OCI-LY7 (cell line): ENCODE results near the gene GFY. TPM values are rescaled to one million over a fixed set of nuclear protein-coding genes. Genes with fewer than 3 reads are reported as not detected.

Experiments used
- BruUV-seq: library from RNA; stranded (reverse); fragments of 400-500 nt; replicated peaks from 2 replicates; lab custom pipeline; 2021; lab: Mats Ljungman, UMichigan
- CTCF ChIA-PET: fragments of 300-600 bp; sonication (Branson Sonifier 250); formaldehyde crosslinking; loops from one replicate; lab custom pipeline; 2022; ENCODE audit warnings: antibody characterized with exemption; ENCODE audit not compliant: unreplicated experiment; lab: Charles Lee
- POLR2A ChIA-PET: fragments of 300-600 bp; sonication (Branson Sonifier 250); formaldehyde crosslinking; loops from one replicate; lab custom pipeline; 2022; ENCODE audit warnings: antibody characterized with exemption; lab: Charles Lee
- DNase-seq: peaks from one replicate; pipeline ENCODE4 v3.0.0-alpha.2; 2015; ENCODE audit warnings: low spot score
- H2AFZ ChIP-seq: fragments of 200-600 bp; sonication (generic), shearing (Covaris generic); 2 replicates; pipeline ENCODE4 v1.6.1; 2014; ENCODE audit warnings: mild to moderate bottlenecking, antibody characterized with exemption, low read length, moderate library complexity
- H3K27ac ChIP-seq: fragments of 200-600 bp; sonication (generic); 2 replicates; pipeline ENCODE4 v1.5.1; 2014; ENCODE audit warnings: mixed run types, low read depth, mild to moderate bottlenecking, moderate library complexity, low read length, inconsistent platforms; ENCODE audit not compliant: poor library complexity, severe bottlenecking
- H3K36me3 ChIP-seq: fragments of 200-600 bp; sonication (generic); 2 replicates; pipeline ENCODE4 v1.6.1; 2014; ENCODE audit warnings: mild to moderate bottlenecking, antibody characterized with exemption, low read length, moderate library complexity, mixed read lengths; ENCODE audit not compliant: insufficient read depth
- H3K4me1 ChIP-seq: fragments of 200-600 bp; sonication (generic); 2 replicates; pipeline ENCODE4 v1.5.1; 2014; ENCODE audit warnings: mild to moderate bottlenecking, low read length; ENCODE audit not compliant: insufficient read depth, poor library complexity, severe bottlenecking
- H3K4me2 ChIP-seq: fragments of 200-600 bp; sonication (generic); 2 replicates; pipeline ENCODE4 v1.6.1; 2014; ENCODE audit warnings: mild to moderate bottlenecking, low read length
- H3K4me3 ChIP-seq: fragments of 200-600 bp; sonication (generic); 2 replicates; pipeline ENCODE4 v1.5.1; 2014; ENCODE audit warnings: mild to moderate bottlenecking, low read depth, low read length; ENCODE audit not compliant: poor library complexity, severe bottlenecking
- H3K79me2 ChIP-seq: fragments of 200-600 bp; sonication (generic); 2 replicates; pipeline ENCODE4 v1.6.1; 2016; ENCODE audit warnings: low read depth, mild to moderate bottlenecking, low read length, moderate library complexity, mixed read lengths; ENCODE audit not compliant: insufficient read depth
- H3K9me2 ChIP-seq: fragments of 200-600 bp; sonication (generic); 2 replicates; pipeline ENCODE4 v1.6.1; 2016; ENCODE audit warnings: mild to moderate bottlenecking, low read length, mixed read lengths; ENCODE audit not compliant: insufficient read depth
- H3K9me3 ChIP-seq: fragments of 200-600 bp; sonication (generic); 2 replicates; pipeline ENCODE4 v1.6.1; 2014; ENCODE audit warnings: mild to moderate bottlenecking, mixed run types, low read length, mixed read lengths
- H4K20me1 ChIP-seq: fragments of 200-600 bp; sonication (generic); 2 replicates; pipeline ENCODE4 v1.6.1; 2014; ENCODE audit warnings: mild to moderate bottlenecking, antibody characterized with exemption, low read length, moderate library complexity, mixed read lengths; ENCODE audit not compliant: insufficient read depth
- EZH2phosphoT487 ChIP-seq: fragments of 200-600 bp; sonication (generic); IDR thresholded peaks from 2 replicates; pipeline ENCODE4 v1.6.1; 2018; ENCODE audit warnings: low read depth, borderline replicate concordance, mild to moderate bottlenecking, mixed run types, antibody characterized with exemption, low read length, moderate library complexity, mixed read lengths
- intact Hi-C: fragments of 100-400 bp; cut with micrococcal nuclease; formaldehyde crosslinking; loops from one replicate; pipeline ENCODE4 v1.10.0; 2022; ENCODE audit not compliant: unreplicated experiment
- total RNA-seq, 2 experiments: library from RNA; depleted of rRNA in 1 of 2; stranded (reverse); fragments of >200 nt in 1 of 2; shearing (Covaris generic) in 1 of 2; gene quantifications; 2 replicates each; pipeline ENCODE4 v1.2.3, GENCODE V29; 2014 to 2022
- TF ChIP-seq, protein P1 (sequence below): fragments of 200-600 bp; sonication (generic); conservative IDR thresholded peaks from 2 replicates; pipeline ENCODE4 v1.5.1; 2014; ENCODE audit warnings: mild to moderate bottlenecking, antibody characterized with exemption, low read length, moderate library complexity, mixed read lengths

Gene GFY
- total RNA-seq, 2 experiments from 2014 or later = not detected

DNA sequence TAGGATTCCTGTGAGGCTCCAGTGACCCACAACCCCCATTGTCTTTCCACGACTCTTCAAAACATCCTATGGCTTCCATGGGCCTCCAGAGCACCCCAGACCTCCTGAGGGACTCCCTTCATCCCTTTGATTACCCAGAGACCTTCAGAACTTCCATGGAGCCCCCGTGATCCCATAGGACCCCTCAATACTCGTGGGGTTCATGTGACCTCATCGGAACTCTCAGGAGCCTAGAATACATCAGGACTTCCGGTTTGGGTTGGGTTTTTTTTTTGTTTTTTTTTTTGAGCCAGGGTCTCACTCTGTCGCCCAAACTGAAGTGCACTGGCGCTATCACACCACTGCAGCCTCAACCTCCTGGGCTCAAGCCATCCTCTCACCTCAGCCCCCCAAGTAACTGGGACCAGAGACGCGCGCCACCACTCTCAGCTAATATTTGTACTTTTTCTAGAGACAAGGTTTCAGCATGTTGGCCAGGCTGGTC lies 28.6 kb downstream of the GFY start:
- peak overlapping the region; percentile 92 for H3K27ac ChIP-seq
- peaks cover 44% of the 10 kb centered on the region for H3K79me2 ChIP-seq
- ChIA-PET POLR2A (interaction anchor here (0.6 to 1.1 kb wide), 5 partner anchors 10 to 873 kb away, joined by 3 to 7 read pairs (median 3); no protein-coding TSS in a partner anchor), CTCF (no interaction called here)
- H3K36me3 ChIP-seq = peaks cover 37% of the 10 kb centered on the region
- DNase-seq = peak; percentile 47
- peak overlapping the region; percentile 94 for H3K4me2 ChIP-seq
- TF ChIP-seq, protein P1, sequence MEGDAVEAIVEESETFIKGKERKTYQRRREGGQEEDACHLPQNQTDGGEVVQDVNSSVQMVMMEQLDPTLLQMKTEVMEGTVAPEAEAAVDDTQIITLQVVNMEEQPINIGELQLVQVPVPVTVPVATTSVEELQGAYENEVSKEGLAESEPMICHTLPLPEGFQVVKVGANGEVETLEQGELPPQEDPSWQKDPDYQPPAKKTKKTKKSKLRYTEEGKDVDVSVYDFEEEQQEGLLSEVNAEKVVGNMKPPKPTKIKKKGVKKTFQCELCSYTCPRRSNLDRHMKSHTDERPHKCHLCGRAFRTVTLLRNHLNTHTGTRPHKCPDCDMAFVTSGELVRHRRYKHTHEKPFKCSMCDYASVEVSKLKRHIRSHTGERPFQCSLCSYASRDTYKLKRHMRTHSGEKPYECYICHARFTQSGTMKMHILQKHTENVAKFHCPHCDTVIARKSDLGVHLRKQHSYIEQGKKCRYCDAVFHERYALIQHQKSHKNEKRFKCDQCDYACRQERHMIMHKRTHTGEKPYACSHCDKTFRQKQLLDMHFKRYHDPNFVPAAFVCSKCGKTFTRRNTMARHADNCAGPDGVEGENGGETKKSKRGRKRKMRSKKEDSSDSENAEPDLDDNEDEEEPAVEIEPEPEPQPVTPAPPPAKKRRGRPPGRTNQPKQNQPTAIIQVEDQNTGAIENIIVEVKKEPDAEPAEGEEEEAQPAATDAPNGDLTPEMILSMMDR = no peak
- no peak for TF ChIP-seq EZH2phosphoT487
- peaks cover 31% of the 10 kb centered on the region for H3K4me1 ChIP-seq
- H2AFZ ChIP-seq = no peak overlapping the region
- intact Hi-C loops = loop anchor here (5.0 kb wide), 1 partner anchor 34 kb away; the partner anchor contains the start of gene RPL13A
- H3K9me3 ChIP-seq = no peaks in the 10 kb centered on the region
- H3K4me3 ChIP-seq = peak overlapping the region; percentile 93
- H4K20me1 ChIP-seq = no peaks in the 10 kb centered on the region
- no peaks in the 10 kb centered on the region for H3K9me2 ChIP-seq
- BruUV-seq = TSS peak; percentile 96

DNA sequence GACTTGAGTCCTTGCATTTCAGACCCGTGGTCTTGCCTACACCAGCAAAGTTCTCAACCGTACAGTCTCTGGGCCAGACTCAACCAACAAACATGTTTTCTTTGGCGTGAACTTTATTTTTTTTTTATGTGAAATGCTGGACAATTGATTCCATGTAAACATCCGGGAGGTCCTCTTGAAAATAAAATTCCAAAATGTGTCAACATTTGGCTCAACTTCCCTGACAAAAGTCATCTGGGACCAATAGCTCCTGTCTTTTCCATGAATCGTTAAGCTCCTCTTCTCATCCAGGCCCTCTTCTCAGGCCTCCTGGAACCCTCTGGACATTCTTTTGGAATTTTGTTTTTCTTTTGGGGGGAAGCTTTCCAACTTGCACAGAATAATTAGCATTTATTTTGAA lies 30.6 kb downstream of the GFY start:
- H3K9me3 ChIP-seq = no peaks in the 10 kb centered on the region
- POLR2A ChIA-PET = no interaction called here
- H3K4me2 ChIP-seq = no peak overlapping the region
- peaks cover 22% of the 10 kb centered on the region for H3K4me1 ChIP-seq
- DNase-seq = no peak
- H3K4me3 ChIP-seq = no peak overlapping the region
- BruUV-seq = no TSS peak
- TF ChIP-seq EZH2phosphoT487 = no peak
- H4K20me1 ChIP-seq = no peaks in the 10 kb centered on the region
- H3K36me3 ChIP-seq = peaks cover 39% of the 10 kb centered on the region
- peaks cover 35% of the 10 kb centered on the region for H3K79me2 ChIP-seq
- H2AFZ ChIP-seq = no peak overlapping the region
- H3K9me2 ChIP-seq = no peaks in the 10 kb centered on the region
- intact Hi-C loops = no loop called here
- no peak overlapping the region for H3K27ac ChIP-seq
- CTCF ChIA-PET = no interaction called here

DNA sequence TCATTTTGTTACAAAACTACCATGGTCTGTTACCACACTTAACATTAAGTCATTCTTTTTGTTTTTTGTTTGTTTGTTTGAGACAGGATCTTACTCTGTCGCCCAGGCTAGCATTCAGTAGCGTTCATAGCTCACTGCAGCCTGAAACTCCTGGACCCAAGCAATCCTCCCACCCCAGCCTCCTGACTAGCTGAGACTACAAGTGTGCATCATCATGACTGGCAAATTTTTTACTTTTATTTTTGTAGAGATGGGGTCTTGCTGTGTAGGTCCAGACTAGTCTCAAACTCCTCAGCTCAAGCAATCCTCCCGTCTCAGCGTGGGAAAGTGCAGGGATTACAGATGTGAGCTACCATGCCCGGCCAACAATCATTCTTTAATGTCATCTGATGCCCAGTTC lies 31.1 kb downstream of the GFY start:
- Histone ChIP-seq H3K4me2 (no peak overlapping the region), H3K9me2 (no peaks in the 10 kb centered on the region), H3K27ac (no peak overlapping the region), H3K79me2 (peaks cover 29% of the 10 kb centered on the region), H3K4me3 (no peak overlapping the region), H3K9me3 (no peaks in the 10 kb centered on the region), H3K4me1 (peaks cover 21% of the 10 kb centered on the region), H2AFZ (no peak overlapping the region), H3K36me3 (peaks cover 40% of the 10 kb centered on the region), H4K20me1 (no peaks in the 10 kb centered on the region)
- TF ChIP-seq, protein P1 = no peak
- no peak for TF ChIP-seq EZH2phosphoT487
- intact Hi-C loops = no loop called here
- ChIA-PET CTCF (no interaction called here), POLR2A (no interaction called here)
- no TSS peak for BruUV-seq
- DNase-seq = no peak
